Transverse colon (tissue), 3 donors: ENCODE data around the gene SPCS1.

Experiments used
- POLR2A ChIP-seq: fragments of 450-650 bp; IDR thresholded peaks from one replicate; pipeline ENCODE4 v1.6.1; 2016; ENCODE audit warnings: antibody characterized with exemption, mild to moderate bottlenecking, moderate library complexity
- TF ChIP-seq, protein P1 (sequence below), 5 experiments: fragments of 200-600 bp in 3 of 5; fragments of 450-650 bp in 2 of 5; sonication (generic) in 3 of 5; IDR thresholded peaks; 1 replicate in 2 of 5; 2 replicates in 3 of 5; pipeline ENCODE4 v1.5.1; 2016 to 2017; ENCODE audit warnings: antibody characterized with exemption in 5 of 5, inconsistent platforms in 3 of 5, mild to moderate bottlenecking in 2 of 5, moderate library complexity in 1 of 5

DNA sequence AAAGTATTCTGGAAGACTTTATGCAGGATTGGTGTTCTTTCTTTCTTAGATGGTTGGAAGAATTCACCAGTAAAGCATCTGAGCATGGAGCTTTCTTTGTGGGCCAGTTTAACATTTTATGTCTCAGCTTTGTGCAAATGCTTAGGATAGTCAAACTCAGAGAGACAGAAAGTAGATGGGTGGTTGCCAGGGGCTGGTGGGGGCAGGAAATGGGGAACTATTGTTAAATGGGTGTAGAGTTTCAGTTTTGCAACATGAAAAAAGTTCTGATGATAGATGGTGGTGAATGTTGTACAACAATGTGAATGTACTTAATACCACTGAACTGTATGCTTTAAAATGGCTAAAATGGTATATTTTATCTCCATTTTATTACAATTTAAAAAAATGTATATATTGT is 24.8 kb downstream of the SPCS1 start:
- TF ChIP-seq, protein P1, sequence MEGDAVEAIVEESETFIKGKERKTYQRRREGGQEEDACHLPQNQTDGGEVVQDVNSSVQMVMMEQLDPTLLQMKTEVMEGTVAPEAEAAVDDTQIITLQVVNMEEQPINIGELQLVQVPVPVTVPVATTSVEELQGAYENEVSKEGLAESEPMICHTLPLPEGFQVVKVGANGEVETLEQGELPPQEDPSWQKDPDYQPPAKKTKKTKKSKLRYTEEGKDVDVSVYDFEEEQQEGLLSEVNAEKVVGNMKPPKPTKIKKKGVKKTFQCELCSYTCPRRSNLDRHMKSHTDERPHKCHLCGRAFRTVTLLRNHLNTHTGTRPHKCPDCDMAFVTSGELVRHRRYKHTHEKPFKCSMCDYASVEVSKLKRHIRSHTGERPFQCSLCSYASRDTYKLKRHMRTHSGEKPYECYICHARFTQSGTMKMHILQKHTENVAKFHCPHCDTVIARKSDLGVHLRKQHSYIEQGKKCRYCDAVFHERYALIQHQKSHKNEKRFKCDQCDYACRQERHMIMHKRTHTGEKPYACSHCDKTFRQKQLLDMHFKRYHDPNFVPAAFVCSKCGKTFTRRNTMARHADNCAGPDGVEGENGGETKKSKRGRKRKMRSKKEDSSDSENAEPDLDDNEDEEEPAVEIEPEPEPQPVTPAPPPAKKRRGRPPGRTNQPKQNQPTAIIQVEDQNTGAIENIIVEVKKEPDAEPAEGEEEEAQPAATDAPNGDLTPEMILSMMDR (IDR thresholded peaks at IDR 0.05): no peak
- TF ChIP-seq POLR2A: no peak
